GOT3 (cell line): ENCODE results near the gene PAF1.
"Not testable (repeated sequence)": the region's sequence is repeated elsewhere in the genome, so short reads cannot be mapped to it uniquely, and the experiment has no call there.

ENCODE experiments used
- DNase-seq: peaks from one replicate; lab custom pipeline; 2025; ENCODE audit warnings: mixed read lengths; lab: John Stamatoyannopoulos, UW

The PAF1 gene

DNA sequence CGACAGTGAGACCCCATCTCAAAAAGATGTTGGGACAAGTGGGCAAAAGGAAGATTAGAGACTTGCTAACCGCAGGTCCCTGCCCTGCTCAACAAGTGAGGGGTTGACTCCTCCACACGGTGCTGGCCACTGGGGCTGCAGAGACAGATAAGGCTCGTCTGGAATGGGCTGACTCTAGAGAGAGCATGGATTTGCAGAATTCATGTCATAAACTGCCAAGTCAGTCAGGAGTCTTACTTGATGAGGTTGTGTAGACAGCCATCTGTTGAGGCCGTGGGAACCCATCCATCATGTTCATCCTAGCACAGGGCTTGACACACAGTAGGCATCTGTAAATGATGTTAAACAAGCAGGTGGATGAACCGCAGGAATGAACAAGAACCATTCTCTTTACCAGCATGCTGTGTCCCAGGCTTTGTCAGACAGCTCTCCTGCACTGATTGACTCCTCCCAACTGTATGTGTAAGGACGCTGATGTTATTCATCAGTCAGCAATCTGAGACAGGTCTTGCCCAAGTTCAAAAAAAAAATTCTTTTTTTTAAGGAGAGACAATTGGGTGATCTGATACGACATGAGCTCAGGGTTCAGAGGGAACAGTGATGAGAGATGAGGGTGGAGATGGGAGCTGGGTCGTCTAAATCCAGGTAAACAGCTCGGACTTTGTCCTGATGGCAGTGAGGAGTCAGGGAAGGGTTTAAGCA lies 8.8 kb downstream of the PAF1 start:
- DNase-seq = no peak

DNA sequence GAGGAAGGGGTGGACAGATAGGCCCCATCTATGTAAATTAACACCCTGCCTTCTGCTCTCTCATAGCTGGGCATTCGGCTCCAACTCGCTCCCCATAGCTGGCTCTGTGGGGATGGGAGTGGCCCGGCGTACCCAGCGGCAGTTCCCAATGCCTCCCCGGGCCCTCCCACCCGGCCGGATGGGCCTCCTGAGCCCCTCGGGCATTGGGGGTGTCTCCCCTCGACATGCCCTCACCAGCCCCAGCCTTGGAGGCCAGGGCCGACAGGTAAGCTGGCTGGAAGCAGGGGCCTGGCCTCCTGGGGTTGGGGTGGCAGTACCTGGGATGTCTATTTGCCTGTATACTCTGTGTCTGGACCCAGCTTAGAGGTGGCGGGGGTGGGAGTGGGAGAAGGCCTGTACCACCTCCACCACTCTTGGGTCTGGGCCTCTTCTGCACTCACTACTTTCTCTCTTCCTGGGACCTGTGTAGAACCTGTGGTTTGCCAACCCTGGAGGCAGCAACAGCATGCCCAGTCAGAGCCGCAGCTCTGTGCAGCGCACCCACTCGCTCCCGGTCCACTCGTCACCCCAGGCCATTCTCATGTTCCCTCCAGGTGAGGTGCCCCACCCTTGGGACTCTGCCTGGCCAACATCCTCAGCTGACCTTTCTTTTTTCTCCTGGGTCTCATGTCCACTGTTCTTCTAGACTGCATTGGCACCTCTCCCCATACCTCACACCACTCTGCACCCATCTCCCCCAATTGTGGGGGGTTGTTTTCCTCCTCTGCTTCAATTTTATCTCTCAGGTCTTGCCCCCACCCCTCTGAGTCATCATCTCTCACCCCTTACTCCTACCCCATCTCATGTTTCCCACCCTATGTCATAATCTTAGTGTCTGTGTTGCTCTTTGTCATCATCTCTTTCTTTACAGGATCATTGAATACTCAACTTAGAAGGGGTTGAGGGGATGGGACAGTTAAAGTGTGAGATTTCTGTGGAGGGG lies 10.1 kb downstream of the PAF1 start:
- DNase-seq = no peak

DNA sequence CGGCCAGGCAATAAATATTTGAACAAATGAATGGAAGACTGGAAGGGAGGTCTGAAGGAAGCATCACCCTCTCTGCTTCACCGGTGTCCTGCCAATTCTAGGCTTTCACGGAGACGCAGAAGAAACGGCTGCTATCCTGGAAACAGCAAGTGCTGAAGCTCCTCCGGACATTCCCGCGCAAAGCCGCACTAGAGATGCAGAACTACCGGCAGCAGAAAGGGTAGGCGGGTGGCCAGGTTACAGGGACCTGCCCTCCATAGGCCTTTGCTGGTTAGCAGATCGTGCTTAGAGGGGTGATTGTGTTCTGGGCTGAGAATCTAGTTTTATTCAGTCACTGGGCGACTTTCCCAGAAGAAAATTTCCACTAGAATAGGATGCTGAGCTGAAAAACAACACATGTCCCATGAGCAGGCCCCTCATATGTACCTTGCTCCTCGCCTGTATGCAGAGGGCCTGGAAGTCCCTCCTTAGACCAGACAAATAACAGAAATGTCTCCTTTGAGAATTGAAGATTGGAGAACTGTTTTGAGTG lies 11.0 kb downstream of the PAF1 start:
- DNase-seq = no peak

DNA sequence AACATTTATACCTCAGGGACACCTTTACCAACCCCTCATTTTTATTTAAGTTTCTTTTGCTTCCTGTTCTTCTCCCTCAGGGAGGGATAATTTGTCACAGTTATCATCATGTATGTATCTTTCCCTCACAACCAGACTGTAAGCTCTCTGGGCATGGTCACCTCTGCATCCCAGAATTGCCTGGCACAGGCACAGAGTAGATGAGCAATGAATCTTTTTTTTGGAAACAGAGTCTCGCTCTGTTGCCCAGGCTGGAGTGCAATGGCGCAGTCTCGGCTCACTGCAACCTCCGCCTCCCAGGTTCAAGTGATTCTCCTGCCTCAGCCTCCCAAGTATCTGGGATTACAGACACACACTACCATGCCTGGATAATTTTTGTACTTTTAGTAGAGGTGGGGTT lies 11.5 kb downstream of the PAF1 start:
- not testable (repeated sequence) for DNase-seq

DNA sequence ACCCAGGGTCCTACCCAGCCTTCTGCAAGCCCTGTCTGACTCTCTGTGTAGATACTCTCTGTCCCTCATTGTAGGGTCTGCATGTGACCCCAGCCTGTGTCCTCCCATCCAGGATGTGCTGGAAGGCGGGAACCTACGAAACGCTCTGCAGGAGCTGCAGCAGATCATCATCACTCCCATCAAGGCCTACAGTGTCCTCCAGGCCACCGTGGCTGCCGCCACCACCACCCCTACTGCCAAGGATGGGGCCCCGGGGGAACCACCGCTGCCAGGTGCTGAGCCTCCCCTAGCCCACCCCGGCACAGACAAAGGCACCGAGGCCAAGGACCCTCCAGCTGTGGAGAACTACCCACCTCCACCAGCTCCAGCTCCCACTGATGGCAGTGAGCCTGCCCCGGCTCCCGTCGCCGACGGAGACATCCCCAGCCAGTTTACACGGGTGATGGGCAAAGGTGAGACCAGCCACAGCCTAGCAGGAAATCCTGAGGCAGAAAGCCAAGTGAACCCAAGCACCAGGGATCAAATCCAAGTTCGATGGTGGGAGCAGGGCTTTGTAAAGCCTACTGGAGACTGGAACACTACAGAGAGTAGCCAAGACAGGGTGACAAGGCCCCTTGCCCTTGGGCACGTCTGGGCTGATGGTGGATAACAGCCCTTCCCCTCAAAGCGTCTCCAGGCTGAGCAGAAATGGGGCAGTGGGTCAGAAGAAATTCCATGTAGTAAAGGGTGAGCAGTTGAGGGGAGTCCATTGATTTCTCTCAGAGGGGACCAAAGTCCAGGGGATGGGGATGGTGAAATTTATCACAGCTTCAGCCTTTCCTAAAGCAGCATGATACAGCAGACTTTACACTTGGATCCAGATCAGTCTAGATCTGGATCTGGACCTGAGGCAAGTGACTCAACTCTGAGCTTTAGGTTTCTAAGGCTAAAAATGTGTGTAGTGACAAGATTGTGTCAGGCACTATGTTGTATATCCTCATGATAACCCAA lies 13.2 kb downstream of the PAF1 start:
- DNase-seq = no peak

DNA sequence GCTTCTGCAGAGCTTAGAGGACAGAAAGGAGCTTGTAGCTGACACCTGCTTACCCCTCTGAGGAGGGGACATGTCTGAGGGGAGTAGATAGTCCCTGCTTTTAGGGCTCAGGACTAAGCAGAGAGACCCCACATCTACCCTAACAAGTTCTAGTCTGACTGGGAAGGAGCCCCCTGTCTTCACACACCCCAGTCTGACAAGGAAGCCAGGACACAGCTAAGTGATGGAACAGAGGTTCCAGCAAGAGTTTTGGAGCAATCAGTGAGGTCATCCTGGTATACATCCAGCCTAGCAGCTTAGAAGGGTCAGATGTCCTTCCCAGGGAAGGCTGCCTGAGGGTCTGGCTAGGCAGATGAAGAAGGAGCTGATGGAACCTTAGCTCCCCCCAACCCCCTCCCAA lies 15.0 kb downstream of the PAF1 start:
- no peak for DNase-seq

DNA sequence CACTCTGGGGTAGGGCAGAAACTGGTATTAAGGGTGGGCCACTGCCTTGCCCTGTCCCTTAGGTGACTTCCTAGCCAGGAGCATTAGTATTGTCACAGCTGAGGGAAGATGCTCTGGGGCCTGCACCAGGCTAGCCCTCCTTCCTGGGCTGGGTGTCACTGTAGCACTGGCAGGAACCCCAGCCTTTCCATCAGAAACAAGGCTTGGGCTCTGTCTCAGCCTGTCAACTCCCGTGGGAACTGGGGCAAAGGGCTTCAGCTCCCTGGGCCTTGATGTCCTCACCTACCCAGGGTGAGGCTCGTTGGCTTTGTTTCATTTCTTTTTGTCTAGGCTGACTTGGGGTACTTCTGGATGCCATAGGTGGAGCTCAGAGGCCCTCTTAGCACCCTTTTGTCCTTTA lies 18.0 kb downstream of the PAF1 start:
- DNase-seq = no peak

DNA sequence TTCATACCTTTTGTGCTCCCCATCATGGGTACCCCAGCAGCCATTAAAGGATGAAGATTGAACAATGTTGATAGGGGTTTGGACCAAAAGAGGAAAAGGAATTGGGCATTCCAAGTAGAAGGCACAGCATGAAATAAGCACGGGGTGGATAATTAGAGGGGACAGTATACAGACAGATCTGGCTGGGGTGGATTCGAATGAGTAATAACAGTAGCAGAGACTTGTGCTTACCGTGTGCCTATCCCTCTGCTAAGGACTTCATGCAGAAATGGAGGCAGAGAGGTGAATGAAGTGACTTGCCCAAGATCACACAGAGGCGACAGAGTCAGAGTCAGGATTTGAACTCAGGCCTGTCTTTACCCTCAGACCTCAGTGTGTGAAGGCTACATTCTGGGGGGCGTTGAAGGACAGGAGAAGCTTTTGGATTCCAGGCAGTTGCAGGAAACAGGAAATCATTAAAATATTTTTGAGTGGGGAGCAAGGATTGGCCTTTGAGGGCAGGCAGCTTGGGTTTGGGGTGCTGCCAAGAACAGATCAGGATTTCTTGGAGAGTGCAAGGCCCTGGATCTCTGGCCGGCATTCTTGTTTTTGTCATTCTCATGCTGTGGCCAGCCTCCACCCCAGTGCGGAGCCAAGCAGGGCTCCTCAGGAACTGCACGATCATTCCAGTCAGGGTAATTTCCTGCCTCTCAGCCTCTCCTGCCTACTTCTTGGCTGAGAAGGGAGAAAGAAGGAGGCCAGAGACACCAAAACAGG lies 18.7 kb downstream of the PAF1 start:
- no peak for DNase-seq

DNA sequence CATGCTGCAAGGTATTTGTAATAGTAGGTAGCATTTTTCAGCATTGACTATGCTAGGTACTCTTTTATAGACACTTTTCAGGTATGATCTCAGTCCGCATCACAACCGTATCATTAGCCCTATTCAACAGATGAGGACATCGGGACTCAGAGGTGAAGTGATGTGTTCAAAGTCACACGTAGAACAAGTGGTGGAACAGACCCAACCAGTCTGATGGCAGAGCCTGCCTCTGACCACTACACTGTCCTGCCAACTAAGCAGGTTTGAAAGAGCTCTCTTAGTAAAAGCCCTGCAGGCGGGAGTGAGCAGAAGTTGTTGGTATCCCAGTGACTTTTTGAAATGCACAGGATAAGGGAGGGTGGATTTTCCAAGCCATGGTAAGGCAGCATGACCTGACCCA lies 20.2 kb downstream of the PAF1 start:
- no peak for DNase-seq

DNA sequence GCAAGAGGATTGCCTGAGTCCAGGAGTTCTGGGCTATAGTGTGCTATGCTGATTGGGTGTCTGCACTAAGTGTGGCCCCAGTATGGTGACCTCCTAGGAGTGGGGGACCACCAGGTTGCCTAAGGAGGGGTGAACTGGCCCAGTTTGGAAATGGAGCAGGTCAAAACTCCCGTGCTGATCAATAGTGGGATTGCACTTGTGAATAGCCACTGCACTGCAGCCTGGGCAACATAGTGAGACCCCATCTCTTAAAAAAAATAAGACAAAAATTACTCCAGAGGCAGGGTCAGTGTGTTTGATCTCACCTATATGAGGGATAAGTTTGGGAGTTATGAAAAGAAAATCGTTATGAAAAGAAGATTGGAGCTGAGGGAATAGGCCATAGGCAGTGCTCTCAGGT lies 21.7 kb downstream of the PAF1 start:
- DNase-seq = no peak

DNA sequence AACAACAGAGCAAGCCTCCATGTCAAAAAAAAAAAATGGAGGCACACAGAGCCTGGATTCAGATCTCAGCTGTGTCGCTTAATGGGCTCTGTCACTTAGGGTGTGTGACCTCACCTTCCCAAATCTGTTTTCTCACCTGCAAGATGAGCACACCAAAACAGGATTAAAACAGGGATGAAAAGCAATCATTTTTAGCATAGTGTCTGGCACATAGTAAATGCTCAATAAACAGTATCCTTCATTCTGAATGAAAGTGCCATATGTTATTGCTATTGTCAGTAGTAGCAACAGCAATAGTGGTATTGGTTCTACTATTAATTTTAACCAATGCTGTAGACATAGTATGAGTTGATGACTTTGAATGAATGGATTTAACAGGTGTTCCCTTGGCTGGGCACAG lies 25.4 kb downstream of the PAF1 start:
- DNase-seq = no peak

DNA sequence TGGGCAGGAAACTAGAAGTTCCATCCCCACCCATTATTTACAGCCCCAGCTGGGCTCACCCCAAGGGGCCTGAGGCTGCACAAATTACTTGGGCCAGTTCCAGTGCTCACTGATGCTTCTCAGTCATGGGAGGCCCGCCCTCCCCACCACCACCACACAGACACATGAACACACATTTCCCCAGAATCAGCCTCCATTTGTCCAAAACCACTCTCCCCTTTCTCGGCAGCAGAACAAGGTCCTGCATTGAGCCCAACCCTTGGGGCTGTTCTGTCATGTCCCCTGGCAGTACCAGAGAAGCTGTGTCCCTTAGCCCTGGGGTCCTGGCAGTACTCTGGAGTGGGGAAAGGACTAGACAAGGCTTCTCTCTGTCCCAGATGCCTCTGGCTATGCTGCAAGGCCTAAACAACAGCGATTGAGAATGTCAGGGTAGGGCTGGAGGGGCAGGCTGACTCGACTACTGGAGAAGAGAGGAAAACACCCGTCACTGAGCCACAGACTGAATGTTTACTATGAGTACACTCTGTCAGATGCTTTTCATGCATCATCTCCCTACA lies 26.9 kb downstream of the PAF1 start:
- DNase-seq = no peak

DNA sequence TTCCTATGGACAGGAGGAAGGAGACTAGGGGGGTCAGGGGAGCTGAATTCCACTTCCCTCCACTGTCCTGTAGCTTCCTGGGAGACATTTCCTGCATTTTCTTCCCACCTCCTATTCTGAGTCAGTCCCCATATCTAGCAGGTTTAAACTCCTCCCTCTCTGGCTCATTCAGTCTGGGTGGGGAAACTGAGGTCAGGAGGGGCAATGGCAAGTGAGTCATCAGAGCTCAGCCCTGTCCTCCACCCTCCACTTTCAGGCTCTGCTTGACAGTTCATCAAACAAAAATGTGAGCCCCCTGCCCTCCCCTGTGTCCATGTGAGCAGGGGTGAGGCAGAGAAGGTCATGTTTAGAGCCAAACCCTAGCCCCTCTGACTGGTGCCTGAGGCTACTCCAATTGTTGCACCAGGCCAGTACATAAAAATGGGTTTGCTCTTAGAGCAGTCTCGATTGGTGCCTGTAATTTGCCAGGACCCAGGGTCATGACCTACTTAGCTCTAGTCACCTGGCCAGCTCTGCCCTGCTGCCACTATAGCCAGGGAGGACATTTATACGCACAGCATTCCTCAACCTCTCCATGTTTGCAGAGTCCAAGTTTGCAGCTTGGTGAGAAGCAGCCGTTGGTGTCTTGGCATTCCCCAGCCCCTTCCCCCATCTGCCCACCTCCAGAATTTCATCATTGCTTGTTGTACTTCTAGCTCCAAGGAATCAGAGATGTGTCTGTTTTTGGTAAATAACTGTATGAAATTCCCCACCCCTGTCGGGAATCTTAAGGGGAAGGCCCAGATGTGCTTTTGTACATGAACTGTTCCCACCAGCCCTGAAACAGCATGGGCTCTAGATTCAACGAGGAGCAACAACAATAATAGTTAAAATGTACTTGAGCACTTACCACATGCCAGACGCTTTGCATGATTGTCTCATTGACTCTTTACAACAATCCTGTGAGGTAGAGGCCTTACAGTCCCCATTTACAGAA lies 27.9 kb downstream of the PAF1 start:
- no peak for DNase-seq

DNA sequence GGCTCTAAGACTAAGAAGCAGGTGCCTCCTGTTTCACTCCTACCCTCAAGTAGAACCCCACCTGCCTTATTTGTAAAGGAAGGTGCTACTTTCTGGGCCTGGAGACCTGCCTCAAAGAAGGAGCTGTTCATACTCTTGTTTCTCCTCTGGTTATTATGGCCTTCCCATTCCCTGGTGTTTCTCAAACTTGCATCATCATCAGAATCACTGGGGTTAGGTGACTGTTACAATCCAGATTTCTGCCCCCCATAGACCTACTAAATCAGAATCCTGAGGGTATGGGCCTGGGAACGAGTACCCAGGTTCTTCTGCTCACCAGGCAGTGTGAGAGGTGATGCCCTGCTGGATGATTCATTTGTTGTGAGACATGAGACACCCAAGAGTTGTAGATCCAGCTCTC lies 30.3 kb downstream of the PAF1 start:
- no peak for DNase-seq

DNA sequence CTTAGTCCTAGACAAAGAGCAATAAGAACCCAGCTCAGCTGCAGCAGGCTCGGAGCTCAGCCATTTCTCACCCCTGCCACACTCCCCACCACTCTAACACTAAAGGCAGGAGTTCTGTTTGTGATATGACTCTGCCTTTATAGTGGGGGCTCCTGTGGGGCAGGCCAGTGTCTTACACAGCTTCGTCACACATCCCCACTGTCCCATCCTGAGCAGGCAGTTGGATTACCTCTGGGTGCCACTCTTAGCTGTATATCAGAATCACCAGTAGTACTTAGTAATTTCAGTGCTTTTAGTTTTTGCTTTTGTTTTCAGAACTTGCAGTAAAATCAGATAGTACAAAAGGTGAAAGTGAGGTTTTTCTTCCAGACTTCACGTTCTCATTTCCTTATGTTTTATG lies 31.9 kb downstream of the PAF1 start:
- no peak for DNase-seq

DNA sequence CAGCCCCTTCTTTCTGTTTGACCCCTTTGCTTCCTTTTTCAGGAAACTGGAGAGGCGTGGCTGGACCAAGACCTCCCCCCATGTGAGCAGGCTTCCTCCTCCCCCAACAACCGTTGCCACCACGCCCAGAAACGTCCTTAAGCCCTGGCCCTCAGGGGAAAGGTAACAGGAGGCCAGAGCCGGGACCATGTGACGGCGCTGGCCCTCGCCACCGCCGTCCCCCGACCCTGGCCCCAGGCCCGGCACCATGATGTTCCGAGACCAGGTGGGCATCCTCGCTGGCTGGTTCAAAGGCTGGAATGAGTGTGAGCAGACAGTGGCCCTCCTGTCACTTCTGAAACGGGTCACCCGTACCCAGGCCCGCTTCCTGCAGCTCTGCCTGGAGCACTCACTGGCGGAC lies 34.3 kb downstream of the PAF1 start:
- DNase-seq = no peak

DNA sequence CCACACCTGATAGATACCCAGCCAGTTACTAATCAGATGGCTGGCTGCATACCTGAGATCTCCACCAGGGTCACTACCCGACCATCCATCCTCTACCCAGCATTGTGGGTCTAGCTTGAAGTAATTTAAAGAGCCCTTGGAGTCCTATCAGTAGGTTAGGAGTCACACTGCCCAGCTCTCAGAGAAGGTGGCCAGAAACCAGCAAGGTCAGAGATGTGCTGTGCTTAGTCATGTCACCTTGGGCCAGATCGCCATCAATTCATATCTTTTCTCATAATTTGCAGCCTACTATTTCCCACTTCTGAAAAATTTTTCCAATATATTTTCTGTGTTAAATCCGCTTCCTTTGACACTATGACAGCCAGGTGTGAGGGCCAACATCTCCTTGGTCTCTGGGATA lies 34.8 kb downstream of the PAF1 start:
- DNase-seq = no peak

DNA sequence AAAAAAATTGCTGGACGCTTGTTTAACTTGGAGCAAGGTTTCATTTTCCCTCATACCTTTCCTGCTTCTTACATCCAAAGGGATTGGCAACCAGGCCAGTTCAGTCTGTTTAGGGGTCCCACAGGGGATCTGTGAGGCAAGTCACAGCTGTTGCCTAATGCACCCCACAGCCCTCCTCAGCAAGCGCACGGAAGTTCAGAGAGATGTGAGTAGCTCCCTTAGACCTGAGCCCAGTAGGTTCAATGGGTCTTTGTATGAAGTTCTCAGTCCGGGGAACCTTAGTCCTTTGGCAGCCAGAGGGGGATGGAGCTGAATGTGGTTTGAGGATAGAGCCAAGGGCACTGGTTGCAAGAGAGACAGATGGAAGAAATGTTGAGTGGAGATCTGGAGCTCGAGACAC lies 35.7 kb downstream of the PAF1 start:
- no peak for DNase-seq

DNA sequence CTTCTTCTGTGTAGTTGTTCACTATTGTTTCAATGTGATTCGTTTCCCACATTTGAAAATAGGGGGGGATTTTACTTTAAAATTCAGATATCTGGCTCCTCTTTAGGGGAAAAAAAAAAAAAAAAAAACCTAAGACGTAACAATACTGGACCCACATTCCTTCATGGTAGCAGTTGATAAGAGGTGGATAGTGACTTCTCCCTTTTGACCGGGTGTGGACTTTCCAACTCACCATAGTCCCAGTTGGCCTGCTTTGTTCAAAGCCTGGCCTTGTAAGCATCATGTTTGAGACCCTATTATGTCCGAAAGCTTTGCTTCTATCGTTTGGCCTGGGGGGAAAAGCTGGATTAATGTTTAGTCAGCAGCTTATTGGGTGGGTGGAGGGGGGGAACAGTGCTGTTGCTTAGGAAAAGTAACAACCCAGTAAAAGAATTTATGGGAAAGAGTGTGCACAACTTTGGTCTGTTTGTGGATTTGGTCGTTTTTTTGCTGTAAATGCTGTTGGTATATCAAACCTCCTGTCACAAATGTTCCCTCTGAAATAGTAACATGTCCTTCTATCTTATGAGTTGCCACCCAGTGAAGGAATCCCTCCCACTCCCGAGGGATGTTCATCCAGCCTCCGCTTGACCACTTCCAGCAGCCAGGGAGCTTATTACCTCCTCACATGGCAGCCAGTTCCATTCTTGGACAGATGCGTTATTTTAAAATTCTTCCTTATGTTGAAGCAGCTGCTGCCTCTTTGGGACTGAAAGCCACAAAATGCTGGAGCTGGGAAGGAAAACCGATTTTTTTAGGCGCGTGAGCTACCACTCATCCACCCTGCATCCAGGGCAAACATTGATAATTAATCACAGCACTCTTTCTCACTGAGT lies 38.3 kb downstream of the PAF1 start:
- DNase-seq = no peak
